ENCODE data around the gene PDE4D.

PDE4D gene

DNA sequence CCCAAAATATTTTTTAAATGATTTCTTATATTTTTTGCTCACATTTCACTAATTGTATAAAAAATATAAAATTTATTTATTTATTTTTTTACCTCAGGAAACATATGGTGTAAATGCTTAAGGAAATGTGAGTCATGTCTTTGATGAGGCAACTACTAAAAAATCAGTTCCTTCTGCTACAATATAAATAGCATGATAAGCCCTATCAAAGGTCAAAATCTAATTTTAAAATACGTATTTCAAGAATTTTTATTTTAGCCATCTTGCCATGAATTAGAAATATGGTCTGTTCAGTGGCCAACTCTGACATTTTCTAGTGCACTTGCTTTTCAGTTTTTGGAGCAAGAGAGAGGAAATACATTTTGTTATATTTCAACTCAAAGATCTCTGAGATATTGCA, 50.5 kb downstream of the PDE4D start:
- TF ChIP-seq, protein P1, sequence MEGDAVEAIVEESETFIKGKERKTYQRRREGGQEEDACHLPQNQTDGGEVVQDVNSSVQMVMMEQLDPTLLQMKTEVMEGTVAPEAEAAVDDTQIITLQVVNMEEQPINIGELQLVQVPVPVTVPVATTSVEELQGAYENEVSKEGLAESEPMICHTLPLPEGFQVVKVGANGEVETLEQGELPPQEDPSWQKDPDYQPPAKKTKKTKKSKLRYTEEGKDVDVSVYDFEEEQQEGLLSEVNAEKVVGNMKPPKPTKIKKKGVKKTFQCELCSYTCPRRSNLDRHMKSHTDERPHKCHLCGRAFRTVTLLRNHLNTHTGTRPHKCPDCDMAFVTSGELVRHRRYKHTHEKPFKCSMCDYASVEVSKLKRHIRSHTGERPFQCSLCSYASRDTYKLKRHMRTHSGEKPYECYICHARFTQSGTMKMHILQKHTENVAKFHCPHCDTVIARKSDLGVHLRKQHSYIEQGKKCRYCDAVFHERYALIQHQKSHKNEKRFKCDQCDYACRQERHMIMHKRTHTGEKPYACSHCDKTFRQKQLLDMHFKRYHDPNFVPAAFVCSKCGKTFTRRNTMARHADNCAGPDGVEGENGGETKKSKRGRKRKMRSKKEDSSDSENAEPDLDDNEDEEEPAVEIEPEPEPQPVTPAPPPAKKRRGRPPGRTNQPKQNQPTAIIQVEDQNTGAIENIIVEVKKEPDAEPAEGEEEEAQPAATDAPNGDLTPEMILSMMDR (IDR thresholded peaks at IDR 0.05): no peak
- TF ChIP-seq ZFX (IDR thresholded peaks at IDR 0.05; ENCODE audit: borderline replicate concordance): no peak
- H3K27ac ChIP-seq: peak overlapping the region; percentile 28

DNA sequence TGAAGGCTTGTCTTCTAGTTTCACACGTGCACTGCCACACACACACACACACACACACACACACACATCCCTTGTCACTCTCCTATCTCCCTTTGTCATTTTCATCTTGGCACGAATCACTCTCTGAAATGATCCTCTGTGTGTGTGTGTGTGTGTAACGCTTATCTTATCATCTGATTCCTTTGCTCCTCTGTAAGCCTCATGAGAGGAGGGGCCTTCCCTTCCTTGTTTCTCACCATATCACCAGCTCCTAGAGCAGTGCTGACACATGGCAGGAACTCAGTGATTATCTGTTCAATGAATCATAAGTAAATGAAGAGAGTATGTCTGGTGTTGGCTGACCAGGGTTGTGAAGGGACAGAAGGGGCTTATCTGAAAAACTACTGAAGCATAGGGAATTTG, 53.3 kb downstream of the PDE4D start:
- TF ChIP-seq, protein P1 (IDR thresholded peaks at IDR 0.05): no peak
- TF ChIP-seq ZFX (IDR thresholded peaks at IDR 0.05; ENCODE audit: borderline replicate concordance): no peak
- peak overlapping the region; percentile 52 for H3K27ac ChIP-seq

GRCh38 chr5:59838989-59839388, 54.5 kb downstream of the PDE4D start:
- no peak for TF ChIP-seq ZFX (IDR thresholded peaks at IDR 0.05; ENCODE audit: borderline replicate concordance)
- TF ChIP-seq, protein P1 (IDR thresholded peaks at IDR 0.05): no peak
- peak overlapping the region; percentile 52 for H3K27ac ChIP-seq

- peak overlapping the region; percentile 52; the same call in 1 of the 2 replicates for H3K27ac ChIP-seq
- TF ChIP-seq, protein P1 (IDR thresholded peaks at IDR 0.05): no peak
- TF ChIP-seq ZFX (IDR thresholded peaks at IDR 0.05; ENCODE audit: borderline replicate concordance): no peak
These were observed 55.5 kb downstream of the PDE4D start for GRCh38 chr5:59838067-59838466.

GRCh38 chr5:59837071-59837470, 56.5 kb downstream of the PDE4D start:
- TF ChIP-seq, protein P1 (IDR thresholded peaks at IDR 0.05): no peak
- 0 out of 2 replicates have a peak overlapping the region, but pooled peaks have one; percentile 92 for H3K27ac ChIP-seq

- TF ChIP-seq, protein P1 (IDR thresholded peaks at IDR 0.05): no peak
- no peak for TF ChIP-seq ZFX (IDR thresholded peaks at IDR 0.05; ENCODE audit: borderline replicate concordance)
- H3K27ac ChIP-seq: peak overlapping the region; percentile 92
These were observed 57.7 kb downstream of the PDE4D start for GRCh38 chr5:59835800-59836199.

DNA sequence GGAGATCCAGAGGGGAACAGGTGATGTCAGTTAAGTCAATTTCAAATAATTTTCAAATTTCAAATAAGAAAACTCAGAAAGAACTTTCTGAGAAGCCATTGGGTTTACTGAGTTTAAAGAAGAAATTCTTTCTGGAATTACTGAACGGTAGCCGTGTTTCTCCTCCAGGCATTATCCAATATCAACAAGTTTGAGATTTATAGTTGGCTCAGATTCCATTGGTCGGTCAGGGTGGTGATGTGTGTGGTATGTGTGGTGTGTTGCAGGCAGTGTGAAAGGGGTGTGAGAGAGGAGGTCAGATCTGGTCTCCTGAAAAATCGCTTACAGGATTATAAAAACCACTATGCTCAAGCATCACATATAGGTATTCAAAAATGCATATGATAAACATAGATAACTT, 60.1 kb downstream of the PDE4D start:
- TF ChIP-seq, protein P1 (IDR thresholded peaks at IDR 0.05): no peak
- no peak for TF ChIP-seq ZFX (IDR thresholded peaks at IDR 0.05; ENCODE audit: borderline replicate concordance)

More for the DNA sequence above, 60.1 kb downstream of the PDE4D start:
- H3K27ac ChIP-seq: peak overlapping the region; percentile 92

All from 22Rv1 (cell line).